HUES6 (cell line): Measurements from ENCODE around the gene CNTN4.

Source experiments
- H3K27ac ChIP-seq: 2 replicates; pipeline ENCODE4 v1.7.0; 2013; ENCODE audit warnings: low read depth, mild to moderate bottlenecking, low read length, inconsistent platforms
- H3K27me3 ChIP-seq: 2 replicates; pipeline ENCODE4 v1.6.1; 2013; ENCODE audit warnings: low read length; ENCODE audit not compliant: control insufficient read depth, insufficient read depth
- H3K36me3 ChIP-seq: 2 replicates; pipeline ENCODE4 v1.6.1; 2013; ENCODE audit warnings: low read length; ENCODE audit not compliant: control insufficient read depth, insufficient read depth
- H3K4me1 ChIP-seq: 2 replicates; pipeline ENCODE4 v1.6.1; 2013; ENCODE audit warnings: low read length; ENCODE audit not compliant: control insufficient read depth, insufficient read depth
- H3K4me3 ChIP-seq: 2 replicates; pipeline ENCODE4 v1.5.1; 2013; ENCODE audit warnings: low read depth, low read length
- H3K9ac ChIP-seq: one replicate; pipeline ENCODE4 v1.6.1; 2013; ENCODE audit warnings: mild to moderate bottlenecking, low read length
- H3K9me3 ChIP-seq: 2 replicates; pipeline ENCODE4 v1.6.1; 2013; ENCODE audit warnings: low read depth, low read length; ENCODE audit not compliant: control insufficient read depth, insufficient read depth

Gene CNTN4

DNA sequence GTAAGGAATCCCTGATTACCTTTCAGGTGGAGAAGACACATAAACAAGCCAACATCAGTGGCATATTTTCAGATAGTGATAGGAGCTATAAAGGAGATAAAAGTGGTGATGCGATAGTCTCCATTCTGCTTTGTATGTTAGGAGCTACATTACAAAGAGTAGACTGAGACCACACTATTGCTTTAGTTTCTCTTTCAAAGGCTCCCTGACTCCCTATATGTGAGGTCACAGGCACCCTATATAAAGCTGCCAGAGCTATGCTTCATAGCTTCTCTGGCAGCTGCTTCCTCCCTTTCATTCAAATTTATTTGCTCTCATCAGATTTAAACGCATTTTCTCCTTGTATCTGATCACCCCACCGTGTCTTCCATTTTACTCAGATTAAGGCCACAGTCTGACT is 544.9 kb downstream of the CNTN4 start:
- Histone ChIP-seq H3K4me3 (no peak overlapping the region), H3K27me3 (no peaks in the 10 kb centered on the region), H3K27ac (no peak overlapping the region), H3K4me1 (no peaks in the 10 kb centered on the region), H3K36me3 (no peaks in the 10 kb centered on the region), H3K9ac (no peak overlapping the region), H3K9me3 (no peaks in the 10 kb centered on the region)

DNA sequence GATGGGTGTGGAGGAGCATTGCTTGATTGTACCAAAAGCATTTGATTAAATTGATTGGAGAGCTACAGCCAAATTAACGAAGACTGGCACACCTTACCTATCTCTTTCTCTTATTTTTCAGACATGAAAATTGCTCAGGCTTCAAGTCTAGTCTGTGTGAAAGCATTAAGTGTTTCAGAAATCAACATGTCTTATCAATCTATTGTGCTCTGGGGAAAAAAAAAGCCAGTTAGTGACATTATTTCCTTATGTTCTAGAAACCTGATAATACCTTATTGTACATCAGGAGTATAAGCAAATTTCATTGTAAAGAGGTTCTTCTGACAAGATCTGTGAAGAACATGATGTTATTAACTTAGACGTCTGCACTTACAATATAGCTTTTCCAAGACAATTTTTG is 546.3 kb downstream of the CNTN4 start:
- Histone ChIP-seq H3K27ac (no peak overlapping the region), H3K9ac (no peak overlapping the region), H3K9me3 (peaks cover 6% of the 10 kb centered on the region), H3K4me3 (no peak overlapping the region), H3K36me3 (no peaks in the 10 kb centered on the region), H3K27me3 (no peaks in the 10 kb centered on the region), H3K4me1 (no peaks in the 10 kb centered on the region)

DNA sequence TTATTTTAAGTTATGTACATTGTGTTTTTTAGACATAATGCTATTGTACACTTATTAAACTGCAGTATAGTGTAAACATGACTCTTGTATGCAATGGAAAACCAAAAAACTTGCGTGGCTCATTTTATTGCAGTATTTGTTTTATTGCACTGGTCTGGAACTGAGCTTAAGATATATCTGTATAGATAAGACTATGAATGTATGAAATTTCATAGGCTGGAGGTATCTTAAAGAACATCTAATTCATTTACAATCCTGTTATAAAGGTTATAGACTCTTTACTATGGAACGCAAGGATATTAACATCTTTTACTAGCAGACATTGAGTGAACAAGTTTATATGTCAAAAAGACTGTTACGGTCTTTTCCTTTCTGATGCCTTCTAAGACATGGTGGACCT is 552.1 kb downstream of the CNTN4 start:
- Histone ChIP-seq H3K27ac (no peak overlapping the region), H3K9ac (no peak overlapping the region), H3K9me3 (peaks cover 6% of the 10 kb centered on the region), H3K4me1 (peaks cover 31% of the 10 kb centered on the region), H3K27me3 (no peaks in the 10 kb centered on the region), H3K36me3 (no peaks in the 10 kb centered on the region), H3K4me3 (no peak overlapping the region)

DNA sequence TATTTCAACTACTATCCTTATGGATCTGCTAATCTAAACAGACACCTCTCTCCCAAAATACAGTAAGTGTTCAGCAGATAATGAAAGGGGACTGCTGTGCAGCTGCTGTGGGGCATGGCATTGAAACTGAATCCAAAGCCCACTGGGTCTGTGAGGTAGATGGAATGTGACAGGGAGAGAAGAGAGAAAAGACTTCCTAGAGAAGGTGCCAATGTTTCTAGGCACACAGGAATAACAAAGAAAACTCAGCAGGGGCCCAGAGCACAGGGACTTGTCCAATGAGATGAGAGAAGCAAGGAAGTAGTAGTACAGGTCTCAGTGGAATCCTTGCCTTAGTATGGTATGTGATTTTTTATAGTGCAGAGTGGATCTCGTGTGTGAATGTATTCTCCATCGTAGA is 553.7 kb downstream of the CNTN4 start:
- H3K27ac ChIP-seq: no peak overlapping the region
- H3K9ac ChIP-seq: no peak overlapping the region
- no peak overlapping the region for H3K4me3 ChIP-seq
- no peaks in the 10 kb centered on the region for H3K27me3 ChIP-seq
- no peaks in the 10 kb centered on the region for H3K36me3 ChIP-seq
- H3K4me1 ChIP-seq: peaks cover 47% of the 10 kb centered on the region
- peaks cover 6% of the 10 kb centered on the region for H3K9me3 ChIP-seq

DNA sequence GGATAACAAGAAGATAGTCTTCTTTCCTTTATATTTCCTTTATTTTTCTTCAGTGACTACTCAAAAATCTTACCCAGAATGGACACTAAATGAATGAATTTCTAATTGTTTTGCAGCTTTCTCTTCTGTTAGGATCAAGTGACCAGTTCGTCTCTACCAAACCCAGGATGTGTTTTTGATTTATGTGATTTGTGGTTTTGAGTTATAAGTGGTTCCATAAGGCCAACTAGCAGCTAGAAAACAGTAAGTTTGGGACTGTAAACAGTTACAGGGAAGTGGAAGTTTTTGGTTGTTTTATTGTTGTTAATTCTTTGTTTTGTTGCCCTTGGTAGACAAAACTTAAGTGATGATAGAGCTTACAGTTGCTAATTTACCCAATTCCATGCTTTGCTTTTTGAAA is 555.0 kb downstream of the CNTN4 start:
- H3K9me3 ChIP-seq: peaks cover 6% of the 10 kb centered on the region
- H3K4me1 ChIP-seq: peaks cover 48% of the 10 kb centered on the region
- no peak overlapping the region for H3K27ac ChIP-seq
- H3K27me3 ChIP-seq: no peaks in the 10 kb centered on the region
- H3K4me3 ChIP-seq: no peak overlapping the region
- H3K9ac ChIP-seq: no peak overlapping the region
- no peaks in the 10 kb centered on the region for H3K36me3 ChIP-seq

DNA sequence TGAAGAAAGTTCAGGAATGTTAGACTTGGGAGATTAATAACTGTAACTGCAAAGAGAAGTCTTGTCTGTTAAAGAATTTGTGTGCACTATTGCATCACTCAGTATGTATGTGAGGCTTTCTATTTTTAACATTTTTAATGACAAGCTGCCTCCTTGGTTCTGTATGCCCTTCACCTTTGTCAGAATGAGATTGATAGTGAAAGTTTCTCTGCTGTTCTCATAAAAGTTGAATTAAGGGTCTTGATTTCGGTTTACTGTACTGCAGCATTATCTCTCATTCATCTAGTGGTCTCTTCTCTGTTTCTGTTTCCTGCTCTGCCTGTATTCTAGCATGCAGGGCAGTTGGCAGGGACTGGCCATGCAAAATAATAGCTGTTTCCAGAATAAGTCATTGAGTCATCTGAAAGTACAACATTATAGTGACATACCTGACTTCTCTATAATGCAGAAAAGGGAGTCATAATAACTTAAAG is 556.6 kb downstream of the CNTN4 start:
- Histone ChIP-seq H3K9ac (no peak overlapping the region), H3K4me1 (peaks cover 48% of the 10 kb centered on the region), H3K36me3 (no peaks in the 10 kb centered on the region), H3K27ac (no peak overlapping the region), H3K9me3 (no peaks in the 10 kb centered on the region; the same call in 1 of the 2 replicates), H3K27me3 (no peaks in the 10 kb centered on the region), H3K4me3 (no peak overlapping the region)

DNA sequence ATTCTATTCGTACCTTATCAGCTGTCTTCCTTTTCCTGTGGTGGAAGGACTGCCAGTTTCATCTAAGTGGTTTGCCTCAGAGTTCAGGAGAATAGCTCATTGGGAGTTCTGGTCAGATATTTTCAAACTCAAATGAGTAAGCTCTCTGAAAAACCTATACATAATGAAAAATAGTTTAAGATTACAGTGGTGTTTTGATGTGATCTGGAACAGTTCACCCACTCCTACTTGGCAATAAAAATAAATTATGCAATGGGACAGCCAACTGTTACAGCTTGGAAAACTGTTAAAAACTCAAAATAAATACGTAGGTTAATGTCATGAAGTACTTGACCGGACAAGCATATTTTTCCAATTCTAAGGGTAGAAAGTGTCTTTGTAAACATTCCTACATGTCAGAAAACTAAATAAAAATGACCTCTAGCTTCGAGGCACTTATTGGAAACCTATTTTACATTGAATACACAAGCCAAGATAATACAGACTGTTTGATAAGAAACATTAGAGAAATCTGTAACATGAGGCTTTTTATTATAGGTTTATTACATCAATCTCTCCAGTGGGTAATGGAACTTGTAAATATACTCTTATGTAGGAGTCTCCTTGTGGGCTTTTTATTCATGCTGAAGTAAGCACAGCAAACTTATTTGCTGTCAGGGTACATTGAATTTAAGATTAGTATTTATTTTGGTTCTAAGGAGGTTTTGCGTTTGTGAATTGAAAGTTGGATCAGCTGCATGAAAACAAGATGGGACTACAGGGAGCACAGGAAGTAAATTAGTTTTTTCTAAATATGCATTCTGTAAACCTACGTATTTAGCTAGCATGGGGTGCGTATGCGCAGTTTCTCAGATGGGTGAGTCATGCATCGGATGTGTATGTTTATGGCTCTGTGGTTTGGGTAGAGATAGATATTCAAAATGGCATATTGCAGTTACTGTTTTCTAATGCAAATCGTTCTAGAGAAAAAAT is 558.4 kb downstream of the CNTN4 start:
- Histone ChIP-seq H3K9me3 (no peaks in the 10 kb centered on the region), H3K9ac (no peak overlapping the region), H3K4me3 (no peak overlapping the region), H3K27ac (no peak overlapping the region), H3K27me3 (no peaks in the 10 kb centered on the region), H3K4me1 (peaks cover 54% of the 10 kb centered on the region), H3K36me3 (no peaks in the 10 kb centered on the region)

DNA sequence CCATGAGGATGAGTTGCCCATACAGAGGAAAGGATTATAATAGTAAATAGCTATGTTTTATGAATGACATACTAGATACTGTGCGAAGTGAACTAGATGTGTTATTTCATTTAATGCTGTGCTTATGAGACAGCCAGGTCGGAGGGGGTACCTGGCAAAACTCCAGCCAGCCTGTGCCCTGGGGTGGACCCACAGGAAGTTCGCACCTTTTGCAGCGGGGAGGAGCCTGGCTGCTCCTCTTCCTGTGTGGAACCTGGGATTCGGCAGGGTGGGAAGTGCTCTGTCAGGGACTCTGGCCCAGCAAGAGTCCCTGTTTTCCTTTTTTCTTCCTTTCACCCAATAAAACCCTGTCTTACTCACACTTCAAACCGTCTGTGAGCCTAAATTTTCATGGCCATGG is 559.3 kb downstream of the CNTN4 start:
- H3K27ac ChIP-seq: no peak overlapping the region
- no peak overlapping the region for H3K9ac ChIP-seq
- H3K36me3 ChIP-seq: no peaks in the 10 kb centered on the region
- H3K9me3 ChIP-seq: no peaks in the 10 kb centered on the region
- H3K4me3 ChIP-seq: no peak overlapping the region
- no peaks in the 10 kb centered on the region for H3K27me3 ChIP-seq
- peaks cover 48% of the 10 kb centered on the region for H3K4me1 ChIP-seq

DNA sequence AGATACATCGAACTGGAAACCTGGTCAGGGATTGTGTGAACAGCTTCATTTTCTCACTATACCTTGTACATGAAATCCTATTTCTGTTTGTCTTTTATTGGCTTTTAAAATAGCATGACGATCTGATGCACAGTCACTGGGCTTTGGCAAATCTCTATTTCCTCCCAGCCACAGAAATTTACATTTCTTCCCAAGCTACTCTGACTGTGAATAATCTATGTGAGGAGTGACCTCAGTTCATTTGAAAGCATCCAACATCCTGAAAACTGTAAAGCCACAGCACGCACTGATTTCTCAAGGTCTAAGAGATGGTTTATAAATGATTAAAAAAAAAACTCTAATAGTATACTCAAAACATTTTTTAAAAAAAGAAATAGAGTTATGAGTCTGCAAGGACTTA is 561.2 kb downstream of the CNTN4 start:
- Histone ChIP-seq H3K9me3 (no peaks in the 10 kb centered on the region), H3K9ac (no peak overlapping the region), H3K4me3 (no peak overlapping the region), H3K27me3 (no peaks in the 10 kb centered on the region), H3K27ac (no peak overlapping the region), H3K4me1 (peaks cover 32% of the 10 kb centered on the region), H3K36me3 (no peaks in the 10 kb centered on the region)

DNA sequence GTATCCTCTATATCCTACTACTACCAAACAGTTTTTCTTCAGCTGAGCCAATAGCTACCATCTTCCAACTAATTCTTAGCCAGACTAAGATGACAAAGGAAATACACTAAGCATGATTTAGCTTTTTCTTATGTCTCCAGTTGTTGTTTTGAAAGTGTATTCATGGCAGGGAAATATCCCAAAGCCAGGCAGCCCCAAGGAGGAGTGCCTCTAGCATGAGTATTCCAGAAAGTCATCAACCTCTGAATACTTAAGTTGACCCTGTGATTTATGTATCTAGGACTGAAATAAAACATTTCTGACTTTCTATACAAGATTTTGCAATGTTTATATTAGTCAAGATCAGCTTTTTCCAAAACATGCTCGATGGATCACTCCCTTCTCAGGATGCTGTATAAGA is 562.4 kb downstream of the CNTN4 start:
- Histone ChIP-seq H3K4me3 (no peak overlapping the region), H3K27ac (no peak overlapping the region), H3K4me1 (peaks cover 20% of the 10 kb centered on the region), H3K36me3 (no peaks in the 10 kb centered on the region), H3K9me3 (no peaks in the 10 kb centered on the region), H3K27me3 (no peaks in the 10 kb centered on the region), H3K9ac (no peak overlapping the region)

DNA sequence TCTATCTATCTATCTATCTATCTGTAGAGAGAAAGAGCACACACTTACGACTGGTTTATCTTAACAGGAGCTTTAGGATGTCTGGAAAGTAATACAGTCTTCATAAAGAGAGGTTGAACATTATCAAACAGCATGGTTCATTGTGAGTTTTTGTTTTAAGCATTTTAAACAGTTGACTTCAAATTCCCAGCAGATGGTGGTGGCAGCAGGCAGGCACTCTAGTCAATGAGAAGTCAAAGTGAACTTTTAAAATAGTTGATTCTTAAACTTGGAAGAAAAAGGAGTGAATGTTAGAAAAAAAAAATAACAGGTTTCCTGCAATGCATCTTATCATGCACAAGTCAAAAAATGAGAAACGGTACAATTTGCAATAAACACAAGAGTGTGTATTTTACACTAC is 578.8 kb downstream of the CNTN4 start:
- Histone ChIP-seq H3K9ac (no peak overlapping the region), H3K27ac (no peak overlapping the region), H3K27me3 (no peaks in the 10 kb centered on the region), H3K9me3 (peaks cover 7% of the 10 kb centered on the region), H3K4me1 (no peaks in the 10 kb centered on the region), H3K36me3 (no peaks in the 10 kb centered on the region), H3K4me3 (no peak overlapping the region)
